Activated gamma-delta T cell treated with anti-CD3 and anti-CD28 coated beads, Interleukin-2, amount 50 U/mL, for 16 hours (primary cell): ENCODE data around the gene CAPN9.

ENCODE experiments used
- DNase-seq: peaks from one replicate; pipeline ENCODE4 v3.0.0-alpha.2; 2020; ENCODE audit warnings: low read depth

Gene CAPN9

DNA sequence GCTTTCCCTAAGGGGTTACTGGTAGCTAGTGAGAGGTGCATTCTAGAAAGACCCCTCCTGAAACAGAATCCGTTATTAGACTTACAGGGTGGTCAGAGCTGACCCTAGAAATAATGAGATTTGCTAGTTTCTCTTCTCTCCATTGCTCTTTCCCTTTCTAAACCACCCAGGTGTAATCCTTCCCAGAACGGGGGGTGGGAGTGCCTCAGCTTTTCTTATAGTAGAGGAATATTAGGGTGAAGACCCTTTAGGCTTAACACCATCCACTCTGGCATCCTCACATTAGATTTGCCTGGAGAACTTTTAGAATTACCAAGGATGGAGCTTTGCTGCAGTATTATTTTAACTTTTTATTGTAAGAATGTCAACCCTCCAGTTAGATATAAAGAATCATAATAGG is 49.4 kb downstream of the CAPN9 start:
- DNase-seq = no peak

DNA sequence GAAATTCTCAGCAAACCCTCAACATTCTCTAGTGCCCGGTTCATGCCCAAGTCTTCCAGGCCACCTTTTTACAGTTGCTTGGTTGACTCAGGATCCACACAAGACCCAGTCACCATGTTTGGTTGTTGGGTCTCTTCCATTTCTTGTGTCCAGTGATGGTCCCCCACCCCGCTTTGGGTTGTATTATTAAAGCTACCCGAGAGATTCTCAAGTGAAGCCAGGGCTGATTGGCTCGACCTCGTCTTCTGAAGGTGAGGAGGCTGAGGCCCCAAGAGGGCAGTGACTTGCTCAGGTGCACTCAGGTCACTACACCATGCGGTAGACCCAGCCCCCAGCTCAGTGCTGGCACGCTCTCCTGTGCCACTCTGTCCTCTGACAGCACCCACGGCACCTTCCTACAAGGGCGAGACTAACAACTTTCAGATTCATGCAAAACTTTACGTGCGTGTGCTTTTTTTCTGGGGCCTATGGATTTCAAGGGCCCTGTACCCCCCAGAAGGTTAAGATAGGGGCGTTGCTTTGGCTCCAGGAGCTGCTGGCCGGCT is 50.3 kb downstream of the CAPN9 start:
- no peak for DNase-seq

DNA sequence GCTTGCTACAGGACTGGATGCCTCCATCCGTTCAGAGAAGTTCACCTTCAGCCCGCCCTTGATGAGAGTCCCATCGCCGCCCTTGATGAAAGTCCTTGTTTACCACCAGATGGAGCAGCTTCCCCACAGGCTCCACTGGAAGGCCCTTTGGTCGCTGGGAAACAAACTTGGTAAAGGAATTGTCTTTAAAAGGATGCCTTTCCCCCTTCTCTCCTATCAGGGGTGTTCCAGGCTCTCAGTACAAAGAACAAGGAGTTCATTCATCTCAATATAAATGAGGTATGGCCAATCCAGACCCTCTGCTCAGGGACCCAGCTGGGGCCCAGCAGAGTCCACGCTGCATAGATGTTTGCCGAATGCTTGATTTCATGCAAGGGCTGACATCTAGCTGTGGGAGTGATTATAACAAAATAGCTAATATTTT is 50.8 kb downstream of the CAPN9 start:
- DNase-seq = no peak

DNA sequence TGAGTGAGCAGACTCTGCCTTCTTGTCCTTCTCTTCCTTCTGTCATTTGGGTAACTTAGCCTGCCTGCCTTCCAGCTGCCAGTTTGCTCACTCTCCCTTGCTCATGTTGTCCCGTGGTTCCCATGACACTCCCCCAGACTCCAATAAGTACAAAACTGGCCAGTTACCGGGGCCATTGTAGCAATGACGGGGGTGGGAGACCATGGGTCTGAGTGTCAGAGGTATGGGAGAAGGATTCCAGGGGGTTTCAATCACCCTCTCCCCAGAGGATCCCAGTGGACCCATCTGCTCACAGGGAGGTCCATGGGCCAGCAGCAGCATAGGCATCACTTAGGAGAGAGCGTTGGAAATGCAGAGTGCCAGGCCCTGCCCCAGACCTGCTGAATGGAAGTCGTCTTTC is 51.3 kb downstream of the CAPN9 start:
- DNase-seq = no peak

DNA sequence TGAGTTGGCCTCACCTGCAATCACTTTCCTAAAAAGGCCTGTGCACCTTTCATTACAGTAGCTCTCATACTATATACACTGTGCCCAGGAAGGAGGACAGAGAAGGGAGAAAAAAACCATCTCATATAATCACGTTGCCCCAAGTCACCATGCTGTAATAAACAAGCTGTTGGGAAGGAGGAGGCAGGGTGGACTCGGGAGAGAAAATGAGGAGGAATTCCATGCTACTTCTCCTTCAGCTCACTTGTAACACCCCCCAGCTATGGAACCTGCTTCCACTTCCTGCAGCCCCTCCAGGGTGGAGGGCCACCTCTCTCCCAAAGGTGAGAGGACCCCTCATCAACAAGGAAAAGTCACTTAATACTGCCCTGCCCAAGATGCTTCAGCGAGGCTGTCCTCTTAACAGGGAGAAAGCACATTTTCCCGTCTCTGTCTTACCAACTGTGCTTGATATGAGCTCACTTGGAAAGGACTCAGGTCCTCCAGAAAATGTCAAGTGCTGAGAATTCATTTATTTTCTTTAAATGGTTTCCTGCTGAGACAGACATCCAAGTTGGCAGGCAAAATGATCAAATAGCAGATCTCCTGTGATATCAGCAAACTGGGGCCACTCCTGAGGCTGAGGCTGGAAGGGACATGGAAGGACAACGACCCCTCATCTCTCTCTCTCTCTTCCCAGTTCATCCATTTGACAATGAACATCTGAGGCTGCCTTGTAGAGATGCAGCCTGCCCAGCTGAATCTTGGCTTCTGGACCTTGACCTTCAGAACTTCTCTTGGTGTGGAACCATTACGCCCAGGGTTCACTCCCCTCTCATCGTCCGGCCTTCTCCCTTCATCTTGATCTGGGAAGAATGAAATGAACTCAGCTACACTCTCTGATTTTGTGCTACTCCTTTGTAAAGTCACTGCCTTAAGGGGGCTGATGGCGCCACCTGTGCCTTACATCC is 54.0 kb downstream of the CAPN9 start:
- no peak for DNase-seq

DNA sequence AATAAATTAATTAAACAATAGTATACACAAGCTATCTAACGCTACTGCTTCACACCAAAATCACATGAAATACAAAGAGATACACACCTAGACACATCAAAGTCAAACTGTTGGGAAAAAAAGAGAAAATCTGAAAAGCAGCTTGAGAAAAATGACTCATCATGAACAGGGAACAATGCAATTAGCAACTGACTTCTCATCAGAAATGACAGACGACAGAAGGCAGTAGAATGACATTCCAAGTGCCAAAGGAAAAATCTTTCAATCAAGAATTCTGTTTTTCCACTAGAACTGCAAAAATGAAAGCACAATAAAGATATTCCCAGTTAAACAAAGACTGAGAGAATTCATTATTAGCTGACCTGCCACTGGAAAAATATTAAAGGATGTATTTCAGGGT is 57.2 kb downstream of the CAPN9 start:
- DNase-seq = no peak

DNA sequence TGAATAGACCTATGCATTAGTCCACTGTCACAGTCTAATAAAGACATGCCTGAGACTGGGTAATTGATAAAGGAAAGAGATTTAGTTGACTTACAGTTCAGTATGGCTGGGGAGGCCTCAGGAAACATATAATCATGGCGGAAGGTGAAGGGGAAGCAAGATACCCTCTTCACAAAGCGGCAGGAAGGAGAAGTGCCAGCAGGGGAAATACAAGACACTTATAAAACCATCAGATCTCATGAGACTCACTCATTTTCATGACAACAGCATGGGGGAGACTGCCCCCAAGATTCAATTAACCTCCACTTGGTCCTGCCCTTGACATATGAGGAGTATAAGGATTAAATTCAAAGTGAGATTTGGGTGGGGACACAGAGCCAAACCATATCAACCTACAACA is 59.4 kb downstream of the CAPN9 start:
- no peak for DNase-seq

DNA sequence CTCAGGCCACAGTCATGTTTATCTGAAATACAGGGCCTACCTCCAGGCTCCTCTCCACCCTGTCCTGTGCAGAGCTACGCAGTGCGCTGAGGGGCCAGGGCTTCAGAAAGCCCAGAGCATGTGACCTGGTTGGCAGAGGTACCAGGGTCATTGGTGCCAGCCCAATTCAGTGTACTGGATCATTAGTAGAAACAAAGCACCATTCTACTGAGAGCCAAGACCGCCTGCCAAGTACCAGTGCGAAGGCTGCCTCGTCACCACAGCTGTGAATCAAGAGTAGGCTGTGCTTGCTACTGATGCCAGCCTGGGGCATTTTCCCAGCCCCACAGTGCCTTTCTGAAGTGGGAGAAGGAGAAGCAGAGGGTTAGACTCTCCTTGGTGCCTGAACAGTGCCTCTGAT is 59.8 kb downstream of the CAPN9 start:
- no peak for DNase-seq

DNA sequence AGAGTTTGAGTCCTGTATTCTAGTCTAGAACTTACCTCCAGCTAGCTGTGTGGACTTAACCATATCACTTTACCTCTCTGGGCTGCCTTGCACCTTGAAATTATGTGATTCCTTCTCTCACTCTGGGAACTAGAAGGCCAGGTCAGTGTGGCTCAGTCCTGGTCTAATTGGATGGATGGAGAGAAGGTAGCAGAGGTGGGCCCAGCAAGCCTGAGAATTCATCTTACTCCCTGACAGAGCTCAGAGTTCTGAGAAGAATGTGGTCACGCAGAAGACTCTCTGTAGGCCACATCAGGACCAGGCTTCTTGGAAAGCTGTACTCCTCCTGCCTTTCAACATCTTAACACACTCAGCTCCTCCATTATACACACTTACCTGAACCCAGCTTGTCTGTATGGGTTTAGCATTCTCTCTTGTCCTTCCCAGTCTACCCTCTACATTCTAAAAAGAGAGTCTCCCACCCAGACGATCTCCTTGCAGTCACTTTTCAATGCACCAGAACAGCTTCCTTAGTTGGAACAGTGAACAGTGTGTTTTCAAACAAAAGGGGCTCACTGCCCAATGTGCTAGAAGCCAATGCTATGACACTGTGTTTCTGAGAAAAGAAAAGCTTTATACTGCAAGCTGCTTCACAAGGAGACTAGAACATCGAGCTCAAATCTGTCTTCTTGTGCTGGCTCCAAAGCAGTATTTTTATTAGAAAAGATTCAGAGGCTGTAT is 60.5 kb downstream of the CAPN9 start:
- no peak for DNase-seq

DNA sequence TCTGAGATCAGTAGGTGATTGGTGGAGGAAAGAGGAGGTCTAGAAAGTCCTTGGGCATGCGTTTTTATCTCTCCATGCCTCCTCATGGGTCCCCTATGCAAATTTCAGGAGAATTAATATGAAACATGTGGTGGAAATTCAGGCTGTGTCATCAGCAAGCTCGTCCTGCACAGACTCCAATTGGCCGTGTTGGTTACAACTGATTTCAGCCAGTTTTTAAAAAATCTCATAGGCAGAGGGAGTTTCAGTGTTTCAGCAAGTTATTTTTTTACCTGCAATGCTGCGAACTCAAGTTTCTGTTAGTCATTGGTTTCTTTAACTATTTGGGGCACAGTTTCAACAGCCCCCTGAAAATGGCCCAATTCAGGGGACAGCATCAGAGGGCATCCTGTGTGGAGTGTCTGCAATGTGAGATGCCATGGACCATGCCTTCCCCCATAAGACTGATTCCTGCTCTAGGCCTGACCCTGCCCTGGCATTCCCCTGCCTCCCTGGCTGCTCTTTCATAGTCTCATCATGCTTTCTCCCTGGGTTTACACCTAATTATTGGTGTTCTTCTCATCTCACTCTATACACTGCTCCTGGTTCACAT is 61.2 kb downstream of the CAPN9 start:
- no peak for DNase-seq

DNA sequence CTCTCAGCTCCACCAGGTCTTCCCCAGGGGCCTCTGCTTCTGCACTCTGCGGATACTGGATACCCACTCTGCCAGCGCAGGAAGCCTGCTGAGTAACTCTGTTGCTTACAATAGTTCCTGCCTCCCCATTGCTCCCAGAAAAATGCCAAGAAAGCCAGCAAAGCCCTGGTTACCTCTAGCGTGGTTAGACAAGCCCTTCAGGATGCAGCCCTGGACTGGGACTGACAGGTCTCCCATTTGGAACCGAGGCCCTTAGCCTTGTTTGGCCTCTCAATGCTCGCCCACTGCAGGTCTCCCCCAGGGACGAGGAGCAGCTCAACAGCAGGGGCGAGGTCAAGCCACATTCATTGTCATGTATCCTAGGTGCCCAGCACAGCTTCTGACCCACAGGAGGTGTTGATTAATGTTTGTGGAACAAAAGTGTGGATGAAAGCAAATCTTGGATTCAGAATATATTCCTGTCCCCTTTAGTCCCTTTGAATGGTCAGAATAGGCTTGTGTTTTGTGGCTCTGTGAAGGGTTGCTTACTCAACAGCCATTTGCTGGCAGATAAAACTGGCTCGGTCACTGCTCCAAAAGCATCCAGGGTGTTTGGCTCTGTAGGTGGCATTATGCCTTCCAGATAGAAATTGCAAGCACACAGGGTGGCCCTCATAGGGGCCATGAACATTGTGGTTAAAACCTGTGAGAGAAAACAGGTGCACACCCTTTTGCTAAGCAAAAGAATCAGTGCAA is 62.2 kb downstream of the CAPN9 start:
- no peak for DNase-seq

DNA sequence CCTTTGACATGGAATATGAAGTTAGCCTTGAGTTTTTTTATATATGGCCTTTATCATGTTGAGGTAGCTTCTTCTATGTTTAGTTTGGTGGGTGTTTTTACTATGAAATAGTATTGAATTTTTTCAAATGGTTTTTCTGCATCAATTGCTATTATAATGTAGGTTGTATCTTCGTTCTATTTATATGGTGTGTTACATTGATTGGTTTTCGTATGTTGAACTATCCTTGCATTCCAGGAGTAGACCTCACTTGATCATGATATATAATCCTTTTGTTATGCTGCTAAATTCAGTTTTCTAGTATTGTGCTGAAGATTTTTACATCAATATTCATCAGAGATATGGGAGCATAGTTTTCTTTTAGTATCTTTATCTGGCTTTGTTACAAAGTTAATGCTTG is 65.4 kb downstream of the CAPN9 start:
- DNase-seq = no peak

DNA sequence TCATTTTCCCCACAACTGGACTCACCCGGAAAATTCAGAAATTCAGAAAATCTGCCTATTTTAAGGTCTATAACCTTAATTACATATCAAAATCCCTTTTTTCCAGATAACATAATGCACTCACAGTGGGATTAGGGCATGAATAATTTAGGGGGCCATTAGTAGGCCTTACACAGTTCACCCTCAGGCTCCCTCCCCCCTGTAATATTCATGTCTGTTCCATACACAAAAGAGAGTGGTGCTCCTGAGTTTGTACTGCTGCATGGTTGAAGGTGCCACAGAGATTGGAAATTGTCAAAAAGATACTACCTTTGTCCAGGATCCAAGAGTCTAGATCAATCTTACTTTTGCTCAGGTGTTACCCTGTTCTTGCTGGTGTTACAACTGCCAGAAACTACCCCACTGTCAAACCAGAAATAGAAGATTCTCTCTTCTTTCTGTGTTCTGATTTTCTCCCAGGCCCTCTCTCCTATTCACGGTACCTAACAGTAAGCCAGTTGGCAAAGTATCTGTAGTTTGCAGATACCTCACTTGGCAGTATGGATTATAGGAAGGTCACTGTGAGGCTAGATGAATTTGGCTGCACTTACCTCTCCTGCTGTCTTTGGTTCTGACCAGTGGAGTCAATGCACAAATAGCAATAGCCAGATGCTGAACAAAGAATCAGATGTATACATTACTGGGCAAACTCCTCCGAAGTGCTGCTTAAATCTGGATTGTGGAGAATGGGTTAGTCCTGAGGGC is 67.9 kb downstream of the CAPN9 start:
- no peak for DNase-seq

DNA sequence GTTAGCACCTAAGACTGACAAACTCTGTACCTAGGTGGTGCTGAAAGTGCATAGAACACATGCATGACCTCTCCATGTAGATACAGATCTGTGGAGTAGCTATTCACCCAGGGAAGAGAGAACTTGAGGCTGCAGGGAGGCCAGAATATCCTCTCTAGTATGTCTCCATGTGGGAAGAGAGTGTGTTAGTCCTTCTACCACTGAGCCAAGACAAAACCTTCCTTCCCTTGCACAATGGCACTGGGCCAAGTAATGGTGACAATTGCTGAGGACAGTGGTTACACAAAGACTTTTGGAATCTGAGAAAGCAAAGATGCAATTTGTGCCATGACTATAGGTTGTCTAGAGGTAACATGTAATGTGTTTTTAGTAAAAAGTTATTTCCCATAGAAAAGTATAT is 68.8 kb downstream of the CAPN9 start:
- no peak for DNase-seq

DNA sequence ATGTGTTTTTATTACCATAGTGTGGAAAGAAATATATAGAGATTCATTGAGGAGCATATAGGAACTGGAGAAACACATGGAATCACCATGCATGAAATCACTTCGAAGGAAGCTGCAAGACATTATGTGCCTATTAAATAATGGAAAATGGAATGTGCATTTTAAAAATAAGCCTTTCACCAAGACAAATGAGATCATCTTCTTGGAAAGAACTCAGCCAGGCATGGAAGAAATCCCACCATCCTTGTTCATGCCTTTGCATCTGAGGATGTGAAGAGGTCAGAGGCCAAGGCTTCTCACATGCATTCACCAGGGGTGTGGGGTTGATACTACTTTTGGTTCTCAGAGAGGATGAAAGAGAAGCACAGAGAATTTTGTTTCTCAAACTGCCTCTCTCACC is 71.2 kb downstream of the CAPN9 start:
- DNase-seq = no peak

DNA sequence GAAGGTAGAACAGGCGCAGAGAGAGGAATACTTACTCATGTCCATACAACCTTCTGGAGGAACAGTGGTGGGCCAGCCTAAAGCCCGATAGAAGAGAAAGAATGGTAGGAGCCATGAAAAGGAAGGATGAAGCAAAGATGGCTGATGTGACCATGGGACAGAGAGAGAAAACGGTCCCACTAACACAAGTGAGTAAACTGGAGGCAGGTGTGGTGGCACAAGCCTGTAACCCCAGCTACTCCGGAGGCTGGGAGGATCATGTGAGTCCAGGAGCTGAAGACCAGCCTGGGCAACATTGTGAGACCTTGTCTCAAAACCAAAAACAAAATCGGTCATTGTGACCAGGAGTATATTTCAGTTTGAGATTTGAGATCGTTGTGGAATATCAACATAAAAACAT is 71.7 kb downstream of the CAPN9 start:
- DNase-seq = no peak

DNA sequence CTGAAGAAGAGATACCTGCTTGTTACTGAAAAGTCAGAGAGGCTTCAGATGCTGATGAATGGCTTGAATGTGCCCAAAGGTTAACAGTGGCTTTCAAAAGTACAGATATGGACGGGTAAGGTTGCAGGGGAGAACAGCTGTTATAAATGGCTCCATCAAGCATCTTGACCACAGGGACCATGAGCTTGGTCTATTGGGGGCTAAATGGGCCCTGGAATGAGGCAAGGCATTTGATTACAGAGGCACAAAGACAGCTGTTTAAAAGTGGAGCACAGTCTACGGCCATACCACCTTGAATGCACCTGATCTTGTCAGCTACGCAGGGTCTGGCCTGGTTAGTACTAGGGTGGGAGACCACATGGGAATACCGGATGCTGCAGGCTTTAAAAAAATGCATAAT is 72.8 kb downstream of the CAPN9 start:
- no peak for DNase-seq

DNA sequence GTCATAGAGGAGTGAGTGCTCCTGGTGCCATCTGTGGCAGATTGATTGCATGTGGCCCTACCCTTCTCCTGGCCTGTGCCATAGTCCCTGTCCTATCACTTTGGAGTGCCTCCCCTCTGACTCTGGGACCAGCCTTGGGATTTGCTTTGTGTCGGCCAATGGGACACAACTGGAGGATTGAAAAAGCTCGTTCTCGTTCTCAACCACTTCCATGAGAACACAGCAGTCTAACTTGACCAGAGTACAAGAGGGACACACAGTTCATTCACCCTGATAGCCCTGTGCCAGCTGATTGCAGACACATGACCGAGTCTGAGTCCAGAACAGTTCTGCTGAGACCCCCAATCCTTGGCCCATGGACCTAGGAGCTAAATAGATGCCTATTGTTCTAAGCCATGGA is 73.4 kb downstream of the CAPN9 start:
- no peak for DNase-seq

DNA sequence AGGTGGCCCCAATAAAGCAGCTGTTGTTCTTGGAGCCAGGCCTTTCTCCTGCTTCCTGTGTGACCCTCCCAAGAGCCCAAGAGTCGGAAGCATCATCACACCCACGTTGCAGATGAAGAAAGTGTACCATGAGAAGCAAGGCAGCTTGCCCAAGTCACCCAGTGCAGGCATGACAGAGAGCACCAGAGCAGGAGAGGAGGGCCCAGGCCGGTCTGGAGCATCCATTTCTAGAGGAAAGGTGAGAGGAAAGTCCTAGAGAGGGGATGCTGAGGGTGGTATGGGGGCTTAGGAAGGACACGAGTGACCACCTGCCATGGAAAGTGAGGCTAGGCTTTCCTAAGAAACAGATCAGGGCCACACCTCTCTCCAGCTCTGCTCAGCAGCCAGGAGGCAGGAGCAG is 74.2 kb downstream of the CAPN9 start:
- no peak for DNase-seq

DNA sequence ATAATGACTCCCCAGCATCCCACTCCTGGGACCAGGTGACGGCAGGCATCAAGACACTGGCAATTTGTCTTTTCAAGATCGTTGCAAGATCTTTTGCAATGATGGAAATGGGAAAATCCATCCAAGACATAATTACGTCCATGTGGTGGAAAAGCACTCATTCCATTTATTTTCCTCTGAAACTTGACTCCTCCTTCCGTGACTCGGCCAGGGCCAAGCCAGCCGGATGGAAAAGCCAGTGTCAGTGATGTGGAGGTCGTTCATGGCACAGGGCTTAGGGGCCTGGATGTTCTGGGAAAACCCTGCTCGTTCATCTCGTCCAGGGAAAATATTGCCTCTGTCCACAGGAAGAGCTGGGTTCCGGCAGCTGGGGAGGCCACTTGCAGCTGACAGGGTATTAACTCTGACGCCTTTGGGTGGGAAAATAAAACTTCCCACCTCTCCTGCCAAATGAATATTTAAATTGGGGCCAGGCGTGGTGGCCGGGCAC is 74.9 kb downstream of the CAPN9 start:
- no peak for DNase-seq

DNA sequence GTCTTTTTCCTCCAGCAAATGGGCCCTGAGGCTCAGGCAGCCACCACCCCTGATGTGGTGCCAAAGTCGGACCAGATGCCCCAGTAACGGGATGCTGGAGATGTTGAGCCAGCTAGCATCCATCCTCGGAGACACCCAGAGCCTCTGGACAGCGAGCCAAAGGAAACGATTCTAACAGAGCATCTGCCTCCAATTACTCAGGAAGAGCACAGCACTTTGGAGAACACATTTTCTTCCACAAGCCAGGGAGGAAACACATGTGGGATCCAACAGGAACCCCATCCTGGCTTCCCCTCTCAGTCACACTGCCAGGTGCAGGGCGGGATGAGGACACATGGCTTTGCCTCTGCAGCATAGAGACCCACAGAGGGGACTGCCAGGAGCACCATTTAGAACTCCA is 76.2 kb downstream of the CAPN9 start:
- no peak for DNase-seq
